ENCODE results near the gene IPO9.

IPO9 gene

GRCh38 chr1:201825245-201825644 lies 3.7 kb upstream of the IPO9 start:
- Histone ChIP-seq H3K9ac (ENCODE audit: low read length) (no peak overlapping the region), H3K9me3 (ENCODE audit: low read length) (no peaks in the 10 kb centered on the region), H3K36me3 (ENCODE audit: insufficient read depth, low read length) (no peaks in the 10 kb centered on the region; the same call in 1 of the 2 replicates), H3K27me3 (ENCODE audit: insufficient read depth, low read length) (no peaks in the 10 kb centered on the region), H3K4me1 (ENCODE audit: insufficient read depth, low read length, severe bottlenecking) (peaks cover 12% of the 10 kb centered on the region), H3K27ac (ENCODE audit: low read depth, low read length, poor library complexity, severe bottlenecking) (no peak overlapping the region), H3K79me2 (ENCODE audit: insufficient read depth, low read length) (peaks cover 9% of the 10 kb centered on the region), H3K4me3 (ENCODE audit: low read depth, low read length, poor library complexity, severe bottlenecking) (no peak overlapping the region), H3K9me2 (ENCODE audit: low read depth, low read length) (no peaks in the 10 kb centered on the region), H2AFZ (ENCODE audit: low read length) (no peak overlapping the region), H3K4me2 (ENCODE audit: low read length) (no peak overlapping the region), H4K20me1 (ENCODE audit: insufficient read depth, low read length) (no peaks in the 10 kb centered on the region), H3F3A (ENCODE audit: insufficient read depth, low read length) (no peaks in the 10 kb centered on the region)
- TF ChIP-seq EZH2 (IDR thresholded peaks at IDR 0.05; ENCODE audit: borderline replicate concordance, low read length) (no peak), CTCF (IDR thresholded peaks at IDR 0.05; ENCODE audit: low read length) (no peak)

- H3K4me2 ChIP-seq (ENCODE audit: low read length), result no peak overlapping the region
Observed at GRCh38 chr1:201826830-201827229, 2.1 kb upstream of the IPO9 start.

GRCh38 chr1:201827321-201828216 lies 1.4 kb upstream of the IPO9 start:
- Histone ChIP-seq H3K27ac (ENCODE audit: low read depth, low read length, poor library complexity, severe bottlenecking) (no peak overlapping the region), H3K4me2 (ENCODE audit: low read length) (no peak overlapping the region), H3K9me2 (ENCODE audit: low read depth, low read length) (no peaks in the 10 kb centered on the region), H3K4me1 (ENCODE audit: insufficient read depth, low read length, severe bottlenecking) (peaks cover 35% of the 10 kb centered on the region), H3K36me3 (ENCODE audit: insufficient read depth, low read length) (no peaks in the 10 kb centered on the region; the same call in 1 of the 2 replicates), H3K9me3 (ENCODE audit: low read length) (no peaks in the 10 kb centered on the region), H3K79me2 (ENCODE audit: insufficient read depth, low read length) (peaks cover 31% of the 10 kb centered on the region), H4K20me1 (ENCODE audit: insufficient read depth, low read length) (no peaks in the 10 kb centered on the region), H2AFZ (ENCODE audit: low read length) (no peak overlapping the region), H3K9ac (ENCODE audit: low read length) (no peak overlapping the region), H3K27me3 (ENCODE audit: insufficient read depth, low read length) (no peaks in the 10 kb centered on the region), H3K4me3 (ENCODE audit: low read depth, low read length, poor library complexity, severe bottlenecking) (no peak overlapping the region), H3F3A (ENCODE audit: insufficient read depth, low read length) (no peaks in the 10 kb centered on the region)
- TF ChIP-seq EZH2 (IDR thresholded peaks at IDR 0.05; ENCODE audit: borderline replicate concordance, low read length) (no peak), CTCF (IDR thresholded peaks at IDR 0.05; ENCODE audit: low read length) (no peak)

More at GRCh38 chr1:201826830-201827229, 2.1 kb upstream of the IPO9 start:
- peaks cover 28% of the 10 kb centered on the region for H3K4me1 ChIP-seq (ENCODE audit: insufficient read depth, low read length, severe bottlenecking)
- no peak overlapping the region for H3K9ac ChIP-seq (ENCODE audit: low read length)
- no peaks in the 10 kb centered on the region for H4K20me1 ChIP-seq (ENCODE audit: insufficient read depth, low read length)
- H3K9me3 ChIP-seq (ENCODE audit: low read length), result no peaks in the 10 kb centered on the region
- H3F3A ChIP-seq (ENCODE audit: insufficient read depth, low read length), result no peaks in the 10 kb centered on the region
- H3K79me2 ChIP-seq (ENCODE audit: insufficient read depth, low read length), result peaks cover 25% of the 10 kb centered on the region
- no peaks in the 10 kb centered on the region for H3K9me2 ChIP-seq (ENCODE audit: low read depth, low read length)
- H3K27me3 ChIP-seq (ENCODE audit: insufficient read depth, low read length), result no peaks in the 10 kb centered on the region
- TF ChIP-seq CTCF (IDR thresholded peaks at IDR 0.05; ENCODE audit: low read length) (no peak), EZH2 (IDR thresholded peaks at IDR 0.05; ENCODE audit: borderline replicate concordance, low read length) (no peak)
- no peak overlapping the region for H2AFZ ChIP-seq (ENCODE audit: low read length)
- no peaks in the 10 kb centered on the region; the same call in 1 of the 2 replicates for H3K36me3 ChIP-seq (ENCODE audit: insufficient read depth, low read length)
- no peak overlapping the region for H3K27ac ChIP-seq (ENCODE audit: low read depth, low read length, poor library complexity, severe bottlenecking)
- H3K4me3 ChIP-seq (ENCODE audit: low read depth, low read length, poor library complexity, severe bottlenecking), result no peak overlapping the region
